ENCODE data around the gene JMJD1C.
"Not testable (repeated sequence)": the region's sequence is repeated elsewhere in the genome, so short reads cannot be mapped to it uniquely, and the experiment has no call there.

JMJD1C gene

GRCh38 chr10:63164166-63164623, 301.6 kb downstream of the JMJD1C start:
- Histone ChIP-seq H3K4me1 (ENCODE audit: control insufficient read depth, insufficient read depth, low read length) (no peaks in the 10 kb centered on the region), H3K36me3 (ENCODE audit: control insufficient read depth, insufficient read depth, low read length) (peaks cover 47% of the 10 kb centered on the region), H3K4me3 (ENCODE audit: low read depth, low read length) (no peak overlapping the region), H3K27ac (ENCODE audit: low read depth, low read length) (no peak overlapping the region), H3K9ac (ENCODE audit: low read length) (no peak overlapping the region), H3K9me3 (ENCODE audit: control insufficient read depth, insufficient read depth, low read depth, low read length) (no peaks in the 10 kb centered on the region), H3K27me3 (ENCODE audit: control insufficient read depth, insufficient read depth, low read length) (no peaks in the 10 kb centered on the region)

GRCh38 chr10:63161592-63161991, 304.2 kb downstream of the JMJD1C start:
- Histone ChIP-seq H3K36me3 (ENCODE audit: control insufficient read depth, insufficient read depth, low read length) (peaks cover 24% of the 10 kb centered on the region), H3K9ac (ENCODE audit: low read length) (no peak overlapping the region), H3K9me3 (ENCODE audit: control insufficient read depth, insufficient read depth, low read depth, low read length) (no peaks in the 10 kb centered on the region), H3K4me3 (ENCODE audit: low read depth, low read length) (no peak overlapping the region), H3K27me3 (ENCODE audit: control insufficient read depth, insufficient read depth, low read length) (no peaks in the 10 kb centered on the region), H3K4me1 (ENCODE audit: control insufficient read depth, insufficient read depth, low read length) (no peaks in the 10 kb centered on the region), H3K27ac (ENCODE audit: low read depth, low read length) (no peak overlapping the region)

- no peak overlapping the region for H3K27ac ChIP-seq (ENCODE audit: low read depth, low read length)
Observed at GRCh38 chr10:63157845-63158624, 307.7 kb downstream of the JMJD1C start.

GRCh38 chr10:63156236-63156635, 309.5 kb downstream of the JMJD1C start:
- no peaks in the 10 kb centered on the region for H3K9me3 ChIP-seq (ENCODE audit: control insufficient read depth, insufficient read depth, low read depth, low read length)
- H3K36me3 ChIP-seq (ENCODE audit: control insufficient read depth, insufficient read depth, low read length): peaks cover 36% of the 10 kb centered on the region
- no peaks in the 10 kb centered on the region for H3K27me3 ChIP-seq (ENCODE audit: control insufficient read depth, insufficient read depth, low read length)
- H3K9ac ChIP-seq (ENCODE audit: low read length): no peak overlapping the region
- no peaks in the 10 kb centered on the region for H3K4me1 ChIP-seq (ENCODE audit: control insufficient read depth, insufficient read depth, low read length)
- no peak overlapping the region for H3K4me3 ChIP-seq (ENCODE audit: low read depth, low read length)
- H3K27ac ChIP-seq (ENCODE audit: low read depth, low read length): no peak overlapping the region

More at GRCh38 chr10:63157845-63158624, 307.7 kb downstream of the JMJD1C start:
- no peaks in the 10 kb centered on the region for H3K9me3 ChIP-seq (ENCODE audit: control insufficient read depth, insufficient read depth, low read depth, low read length)
- H3K4me3 ChIP-seq (ENCODE audit: low read depth, low read length): no peak overlapping the region
- H3K36me3 ChIP-seq (ENCODE audit: control insufficient read depth, insufficient read depth, low read length): peaks cover 21% of the 10 kb centered on the region
- no peaks in the 10 kb centered on the region for H3K4me1 ChIP-seq (ENCODE audit: control insufficient read depth, insufficient read depth, low read length)
- no peak overlapping the region for H3K9ac ChIP-seq (ENCODE audit: low read length)
- H3K27me3 ChIP-seq (ENCODE audit: control insufficient read depth, insufficient read depth, low read length): no peaks in the 10 kb centered on the region

DNA sequence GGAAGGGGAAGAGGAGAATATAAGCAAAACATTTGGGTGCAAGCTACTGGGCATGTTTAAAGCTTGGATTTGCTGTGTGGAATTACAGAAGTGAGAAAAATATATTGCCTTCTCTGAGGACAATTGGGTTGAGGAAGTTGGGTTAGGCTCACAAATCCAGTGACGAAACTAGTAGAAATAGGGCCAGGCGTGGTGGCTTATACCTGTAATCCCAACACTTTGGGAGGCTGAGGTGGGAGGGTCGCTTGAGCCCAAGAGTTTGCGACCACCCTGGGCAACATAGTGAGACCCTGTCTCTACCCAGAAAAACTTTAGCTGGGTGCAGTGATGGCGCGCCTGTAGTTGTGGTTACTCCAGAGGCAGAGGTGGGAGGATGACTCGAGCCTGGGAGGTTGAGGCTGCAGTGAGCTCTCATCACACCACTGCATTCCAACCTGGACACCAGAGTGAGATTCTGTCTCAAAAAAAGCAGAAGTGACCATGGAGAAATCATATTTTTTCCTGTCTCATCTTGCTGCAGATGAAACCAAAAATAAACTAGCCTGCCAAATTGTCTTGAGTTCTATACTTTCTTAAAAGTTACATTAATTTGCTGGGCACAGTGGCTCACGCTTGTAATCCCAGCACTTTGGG, 310.3 kb downstream of the JMJD1C start:
- no peaks in the 10 kb centered on the region for H3K4me1 ChIP-seq (ENCODE audit: control insufficient read depth, insufficient read depth, low read length)
- H3K9ac ChIP-seq (ENCODE audit: low read length): no peak overlapping the region
- H3K36me3 ChIP-seq (ENCODE audit: control insufficient read depth, insufficient read depth, low read length): peaks cover 43% of the 10 kb centered on the region
- H3K9me3 ChIP-seq (ENCODE audit: control insufficient read depth, insufficient read depth, low read depth, low read length): no peaks in the 10 kb centered on the region
- H3K4me3 ChIP-seq (ENCODE audit: low read depth, low read length): no peak overlapping the region
- no peak overlapping the region for H3K27ac ChIP-seq (ENCODE audit: low read depth, low read length)
- H3K27me3 ChIP-seq (ENCODE audit: control insufficient read depth, insufficient read depth, low read length): no peaks in the 10 kb centered on the region

DNA sequence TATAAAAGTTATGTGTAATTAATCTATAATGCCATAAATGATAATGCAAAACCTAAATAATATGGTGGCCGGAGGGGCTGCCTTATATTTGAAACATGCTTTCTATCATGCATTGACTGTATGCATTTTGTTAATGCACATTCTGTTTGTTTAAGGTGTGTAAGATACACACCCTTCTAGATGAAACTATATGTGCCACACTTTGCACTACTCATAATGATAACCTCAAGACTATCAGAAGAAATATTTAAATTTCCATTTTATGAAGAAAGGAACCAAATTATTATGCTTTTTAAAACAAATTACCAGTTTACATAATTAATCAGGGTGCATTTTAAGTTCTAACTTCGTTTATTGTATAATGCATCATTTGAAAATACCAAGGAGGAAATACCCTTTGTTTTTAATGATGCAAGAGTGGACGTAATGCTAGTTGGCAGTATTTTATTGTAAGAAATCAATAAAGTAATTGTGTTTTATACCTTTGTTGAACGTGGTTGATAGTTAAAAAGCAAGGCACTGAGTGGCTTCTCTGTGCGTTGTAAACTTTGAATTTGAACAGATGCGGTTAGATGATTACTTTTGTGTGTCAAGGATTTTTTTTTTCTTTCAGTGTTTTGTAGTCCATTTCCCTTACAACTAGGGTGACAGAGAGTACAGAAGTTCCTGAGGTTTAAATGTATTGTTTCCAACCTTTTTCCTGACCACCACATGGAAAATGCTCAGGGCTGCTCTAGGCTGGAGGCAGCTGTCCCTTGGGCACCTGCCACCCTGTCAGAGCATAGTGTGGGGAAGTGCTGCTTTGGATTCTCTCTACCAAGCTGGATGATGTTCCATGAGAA, 311.0 kb downstream of the JMJD1C start:
- Histone ChIP-seq H3K27ac (ENCODE audit: low read depth, low read length) (no peak overlapping the region), H3K9ac (ENCODE audit: low read length) (no peak overlapping the region), H3K9me3 (ENCODE audit: control insufficient read depth, insufficient read depth, low read depth, low read length) (no peaks in the 10 kb centered on the region), H3K4me3 (ENCODE audit: low read depth, low read length) (no peak overlapping the region), H3K4me1 (ENCODE audit: control insufficient read depth, insufficient read depth, low read length) (no peaks in the 10 kb centered on the region), H3K27me3 (ENCODE audit: control insufficient read depth, insufficient read depth, low read length) (no peaks in the 10 kb centered on the region), H3K36me3 (ENCODE audit: control insufficient read depth, insufficient read depth, low read length) (peaks cover 48% of the 10 kb centered on the region)

DNA sequence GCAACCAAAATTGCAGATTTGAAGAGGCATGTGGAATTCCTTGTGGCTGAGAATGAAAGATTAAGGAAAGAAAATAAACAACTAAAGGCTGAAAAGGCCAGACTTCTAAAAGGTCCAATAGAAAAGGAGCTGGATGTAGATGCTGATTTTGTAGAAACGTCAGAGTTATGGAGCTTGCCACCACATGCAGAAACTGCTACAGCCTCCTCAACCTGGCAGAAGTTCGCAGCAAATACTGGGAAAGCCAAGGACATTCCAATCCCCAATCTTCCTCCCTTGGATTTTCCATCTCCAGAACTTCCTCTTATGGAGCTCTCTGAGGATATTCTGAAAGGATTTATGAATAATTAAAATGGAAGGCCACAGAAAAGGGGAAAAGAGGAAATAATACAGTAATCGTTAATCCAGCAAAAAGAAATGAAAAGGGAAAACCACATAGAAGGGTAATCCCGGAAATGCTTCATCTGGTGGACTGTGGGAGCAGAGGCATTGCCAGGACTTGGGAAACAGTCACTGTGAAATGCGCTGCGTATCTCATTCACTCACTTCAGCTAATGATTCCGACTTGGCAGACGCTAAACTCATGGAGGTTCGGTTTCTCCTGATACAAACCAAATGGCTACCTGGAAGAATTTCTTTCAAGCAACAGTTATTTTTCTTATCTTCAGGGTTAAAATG, 311.8 kb downstream of the JMJD1C start:
- not testable (repeated sequence) for H3K9me3 ChIP-seq (ENCODE audit: control insufficient read depth, insufficient read depth, low read depth, low read length); H3K4me1 ChIP-seq (ENCODE audit: control insufficient read depth, insufficient read depth, low read length); H3K27me3 ChIP-seq (ENCODE audit: control insufficient read depth, insufficient read depth, low read length); H3K9ac ChIP-seq (ENCODE audit: low read length); H3K27ac ChIP-seq (ENCODE audit: low read depth, low read length); H3K4me3 ChIP-seq (ENCODE audit: low read depth, low read length)
- peaks cover 48% of the 10 kb centered on the region for H3K36me3 ChIP-seq (ENCODE audit: control insufficient read depth, insufficient read depth, low read length)

DNA sequence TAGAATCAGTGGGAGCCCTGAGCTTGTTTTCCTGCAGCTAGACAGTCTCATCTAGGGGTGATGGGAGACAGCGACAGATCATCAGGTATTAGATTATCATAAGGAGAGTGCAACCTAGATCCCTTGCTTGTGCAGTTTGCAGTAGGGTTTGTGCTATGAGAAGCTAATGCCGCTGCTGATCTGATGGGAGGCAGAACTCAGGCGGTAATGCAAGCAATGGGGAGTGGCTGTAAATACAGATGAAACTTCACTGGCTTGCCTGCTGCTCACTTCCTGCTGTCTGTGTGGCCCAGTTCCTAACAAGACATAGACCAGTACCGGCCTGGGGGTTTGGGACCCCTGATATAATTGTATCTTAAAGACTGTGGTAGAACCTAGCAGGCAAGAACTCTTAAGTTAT, 315.0 kb downstream of the JMJD1C start:
- H3K4me3 ChIP-seq (ENCODE audit: low read depth, low read length): no peak overlapping the region
- H3K27me3 ChIP-seq (ENCODE audit: control insufficient read depth, insufficient read depth, low read length): no peaks in the 10 kb centered on the region
- H3K9me3 ChIP-seq (ENCODE audit: control insufficient read depth, insufficient read depth, low read depth, low read length): no peaks in the 10 kb centered on the region
- H3K36me3 ChIP-seq (ENCODE audit: control insufficient read depth, insufficient read depth, low read length): peaks cover 48% of the 10 kb centered on the region
- no peak overlapping the region for H3K9ac ChIP-seq (ENCODE audit: low read length)
- H3K27ac ChIP-seq (ENCODE audit: low read depth, low read length): no peak overlapping the region
- H3K4me1 ChIP-seq (ENCODE audit: control insufficient read depth, insufficient read depth, low read length): peaks cover 7% of the 10 kb centered on the region; the same call in 1 of the 2 replicates

DNA sequence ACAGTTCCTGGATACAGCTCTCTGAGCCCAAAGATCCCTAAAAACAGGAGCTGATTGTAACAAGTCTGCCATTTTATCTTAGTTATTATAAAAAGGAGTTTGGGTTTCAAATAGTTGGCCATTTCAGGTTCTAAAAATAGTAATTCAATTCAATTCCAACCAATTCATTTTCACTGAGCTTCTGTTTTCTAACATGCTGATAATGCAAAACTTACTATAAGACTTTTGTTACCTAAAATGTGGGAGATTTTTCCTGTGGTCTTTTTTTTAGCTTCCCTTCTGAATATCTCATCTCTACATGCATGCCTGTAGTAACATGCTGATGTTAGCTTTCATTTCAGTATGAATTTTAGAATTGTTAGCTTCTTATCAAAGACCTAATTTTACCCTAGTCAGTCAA, 319.3 kb downstream of the JMJD1C start:
- H3K27ac ChIP-seq (ENCODE audit: low read depth, low read length): no peak overlapping the region
- no peak overlapping the region for H3K9ac ChIP-seq (ENCODE audit: low read length)
- no peaks in the 10 kb centered on the region for H3K27me3 ChIP-seq (ENCODE audit: control insufficient read depth, insufficient read depth, low read length)
- H3K4me3 ChIP-seq (ENCODE audit: low read depth, low read length): no peak overlapping the region
- peaks cover 14% of the 10 kb centered on the region for H3K36me3 ChIP-seq (ENCODE audit: control insufficient read depth, insufficient read depth, low read length)
- H3K9me3 ChIP-seq (ENCODE audit: control insufficient read depth, insufficient read depth, low read depth, low read length): no peaks in the 10 kb centered on the region
- H3K4me1 ChIP-seq (ENCODE audit: control insufficient read depth, insufficient read depth, low read length): peaks cover 9% of the 10 kb centered on the region; the same call in 1 of the 2 replicates

- H3K27ac ChIP-seq (ENCODE audit: low read depth, low read length): no peak overlapping the region
- peaks cover 9% of the 10 kb centered on the region; the same call in 1 of the 2 replicates for H3K4me1 ChIP-seq (ENCODE audit: control insufficient read depth, insufficient read depth, low read length)
- no peak overlapping the region for H3K4me3 ChIP-seq (ENCODE audit: low read depth, low read length)
- no peaks in the 10 kb centered on the region for H3K9me3 ChIP-seq (ENCODE audit: control insufficient read depth, insufficient read depth, low read depth, low read length)
- no peak overlapping the region for H3K9ac ChIP-seq (ENCODE audit: low read length)
- no peaks in the 10 kb centered on the region for H3K27me3 ChIP-seq (ENCODE audit: control insufficient read depth, insufficient read depth, low read length)
- H3K36me3 ChIP-seq (ENCODE audit: control insufficient read depth, insufficient read depth, low read length): peaks cover 7% of the 10 kb centered on the region
Observed at GRCh38 chr10:63145782-63146181, 320.0 kb downstream of the JMJD1C start.
